Mucosa of gallbladder (tissue), 1 donor: Measurements from ENCODE around the gene WDR88. TPM values are rescaled to one million over a fixed set of nuclear protein-coding genes. Genes with fewer than 3 reads are reported as not detected.
"Not testable (repeated sequence)": the region's sequence is repeated elsewhere in the genome, so short reads cannot be mapped to it uniquely, and the experiment has no call there.

ENCODE experiments used
- DNase-seq: peaks from one replicate; pipeline ENCODE4 v3.0.0-alpha.2; 2020; ENCODE audit warnings: low spot score
- total RNA-seq: library from RNA; stranded (reverse); gene quantifications from one replicate; pipeline ENCODE4 v1.2.1, GENCODE V29; 2021
- donor health status: DM: no; HTN: no; CAD: no.

WDR88 gene
- total RNA-seq, 1 donor from 2014 or later: not detected

DNA sequence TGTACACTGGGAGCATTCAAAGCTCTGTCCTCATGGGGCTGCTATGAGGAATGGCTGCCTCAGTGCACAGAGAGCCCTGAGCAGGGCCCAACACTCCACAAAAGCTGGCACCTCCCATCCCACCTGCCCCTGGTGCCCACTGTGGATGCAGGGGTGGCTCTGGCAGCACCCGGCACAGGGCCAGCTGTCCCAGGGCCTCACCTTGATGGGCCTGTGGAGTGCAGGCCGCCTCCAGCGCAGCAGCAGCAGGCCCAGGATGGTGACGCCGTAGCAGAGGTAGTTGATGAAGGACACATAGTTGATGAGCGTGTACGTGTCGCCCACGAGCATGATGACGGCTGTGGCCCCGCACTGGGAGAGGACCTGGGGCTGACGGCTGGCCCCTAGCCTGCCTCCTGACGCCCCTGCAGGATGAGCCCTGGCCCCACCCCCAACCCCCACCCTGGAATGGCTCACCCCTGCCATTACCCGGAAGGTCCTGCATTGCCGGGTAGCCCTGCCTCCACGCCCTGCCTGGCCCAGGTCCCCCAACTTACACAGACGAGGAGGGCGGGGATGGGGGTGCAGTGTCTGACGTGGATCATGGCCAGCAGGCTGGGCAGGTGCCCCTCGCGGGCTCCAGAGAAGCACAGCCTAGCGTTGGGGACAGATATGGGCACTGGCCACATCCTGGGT, 78.5 kb downstream of the WDR88 start:
- DNase-seq: no peak

- DNase-seq: no peak
Measured at GRCh38 chr19:33211794-33212435, 80.0 kb downstream of the WDR88 start.

DNA sequence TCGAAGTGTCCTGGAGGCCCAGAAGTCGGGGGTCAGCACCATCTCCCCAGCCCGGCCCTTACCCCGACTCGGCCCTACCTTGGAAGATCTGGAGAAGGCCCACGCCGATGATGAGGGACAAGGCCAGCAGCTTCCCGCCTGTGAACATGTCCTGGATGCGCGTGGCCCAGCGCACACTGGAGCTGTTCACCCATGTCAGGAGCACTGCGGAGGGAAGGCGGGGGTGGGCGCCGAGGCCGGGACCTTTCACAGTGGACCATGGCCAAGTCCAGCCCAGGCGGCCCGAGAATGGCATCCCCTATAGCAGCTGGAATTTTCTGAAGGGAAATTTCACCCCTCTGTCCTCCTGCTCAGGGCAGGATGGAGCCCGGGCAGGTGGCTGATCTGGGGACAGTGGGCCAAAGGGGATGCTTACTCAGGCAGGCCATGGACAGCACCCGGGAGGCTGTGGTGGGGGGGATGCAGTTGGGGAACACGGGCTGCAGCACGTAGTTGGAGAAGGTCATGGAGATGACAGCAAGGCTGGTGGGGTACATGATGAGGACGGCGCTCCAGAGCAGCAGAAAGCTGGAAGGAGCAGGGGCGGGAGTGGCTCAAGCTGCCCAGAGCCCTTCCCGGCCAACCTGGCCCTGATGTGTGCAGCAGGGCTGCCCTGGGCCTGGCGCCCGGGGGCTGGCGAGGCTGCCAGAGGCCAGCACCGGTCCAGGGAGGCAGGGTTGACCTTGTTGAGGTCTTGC, 80.7 kb downstream of the WDR88 start:
- DNase-seq: no peak

GRCh38 chr19:33214596-33214995, 82.7 kb downstream of the WDR88 start:
- no peak for DNase-seq

GRCh38 chr19:33215438-33216197, 83.7 kb downstream of the WDR88 start:
- DNase-seq: no peak

GRCh38 chr19:33216198-33216830, 84.4 kb downstream of the WDR88 start:
- DNase-seq: no peak

DNA sequence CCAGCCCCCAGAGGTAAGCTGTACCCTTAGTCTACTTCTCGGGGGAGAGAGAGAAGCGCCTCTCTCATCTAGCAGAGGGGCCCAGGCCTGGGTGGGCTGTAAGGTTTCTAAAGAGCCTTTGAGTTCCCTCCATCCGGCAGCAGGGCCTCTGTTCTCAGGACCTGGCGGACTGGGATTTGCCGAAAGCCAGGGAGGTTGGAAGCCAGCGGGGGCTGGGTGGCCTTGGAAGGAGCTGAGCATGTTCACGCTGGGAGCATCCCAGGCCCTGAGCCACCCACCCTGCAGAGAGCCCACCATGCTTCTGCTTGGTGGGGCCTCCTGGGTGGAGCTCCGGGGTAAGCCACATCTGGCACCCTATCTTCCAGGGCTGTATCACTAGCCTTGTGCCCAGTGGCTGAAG, 86.0 kb downstream of the WDR88 start:
- DNase-seq: no peak

DNA sequence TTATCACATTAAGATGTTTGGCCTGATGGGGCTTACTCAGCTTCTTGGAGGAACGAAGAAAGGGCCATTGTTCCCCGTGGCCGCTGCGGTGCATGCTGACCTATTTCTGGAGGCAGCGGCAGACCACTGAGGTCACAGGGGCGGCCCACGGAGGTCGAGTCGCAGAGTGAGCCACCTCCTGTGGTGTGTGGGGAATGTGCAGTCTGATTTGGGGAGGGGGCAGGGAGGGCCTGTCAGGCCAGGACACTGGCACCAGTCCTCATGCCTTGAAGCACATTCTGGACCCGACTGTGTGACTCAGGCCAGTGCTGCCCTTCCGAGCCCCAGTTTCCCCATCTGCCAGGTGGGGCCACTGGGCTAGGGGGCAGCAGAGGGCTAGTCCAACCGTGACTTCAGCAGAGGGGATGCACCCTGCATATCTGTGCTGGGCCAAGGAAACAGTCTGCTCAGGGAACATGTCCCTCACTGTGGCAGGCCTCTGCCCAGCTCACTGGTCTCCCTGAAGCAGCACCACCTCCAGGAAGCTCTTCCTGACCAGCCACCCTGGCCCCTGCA, 87.4 kb downstream of the WDR88 start:
- no peak for DNase-seq

DNA sequence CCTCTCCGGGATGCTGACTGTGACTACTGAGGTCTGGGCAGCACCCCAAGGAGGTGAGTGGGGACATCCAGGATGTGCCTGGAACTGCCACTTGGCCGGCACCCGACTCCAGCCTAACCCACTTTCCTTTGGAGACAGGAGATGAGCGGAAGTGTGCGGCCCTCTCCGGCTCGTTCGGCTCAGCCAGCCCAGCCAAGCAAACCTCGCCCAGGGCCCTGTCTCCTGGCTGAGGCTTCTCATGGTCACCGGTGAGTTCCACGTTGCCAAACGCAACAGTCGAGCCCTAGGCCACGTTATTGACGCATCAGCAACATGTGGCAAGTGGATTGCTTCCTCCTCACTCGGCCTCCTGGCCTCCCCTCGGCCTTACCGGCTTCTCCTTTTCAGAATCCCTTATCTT, 88.2 kb downstream of the WDR88 start:
- no peak for DNase-seq

DNA sequence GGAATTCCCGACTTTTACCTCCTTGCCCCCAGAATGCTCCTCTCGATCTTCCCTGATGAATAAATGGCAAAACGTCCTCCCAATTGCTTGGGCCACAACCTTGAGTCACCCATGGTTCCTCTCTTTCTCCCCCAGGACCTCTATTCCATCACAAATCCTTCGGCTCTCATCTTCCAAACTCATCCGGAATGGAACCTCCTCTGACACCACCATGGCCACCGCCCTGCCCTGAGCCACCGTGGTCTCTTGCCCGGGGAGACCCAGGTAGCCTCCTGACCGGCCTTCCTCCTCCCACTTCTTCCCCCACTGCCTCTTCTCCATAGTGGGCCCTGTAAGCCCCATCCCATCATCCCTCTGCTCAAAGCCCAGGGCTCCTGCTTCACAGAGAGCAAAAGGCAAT, 88.8 kb downstream of the WDR88 start:
- DNase-seq: no peak

DNA sequence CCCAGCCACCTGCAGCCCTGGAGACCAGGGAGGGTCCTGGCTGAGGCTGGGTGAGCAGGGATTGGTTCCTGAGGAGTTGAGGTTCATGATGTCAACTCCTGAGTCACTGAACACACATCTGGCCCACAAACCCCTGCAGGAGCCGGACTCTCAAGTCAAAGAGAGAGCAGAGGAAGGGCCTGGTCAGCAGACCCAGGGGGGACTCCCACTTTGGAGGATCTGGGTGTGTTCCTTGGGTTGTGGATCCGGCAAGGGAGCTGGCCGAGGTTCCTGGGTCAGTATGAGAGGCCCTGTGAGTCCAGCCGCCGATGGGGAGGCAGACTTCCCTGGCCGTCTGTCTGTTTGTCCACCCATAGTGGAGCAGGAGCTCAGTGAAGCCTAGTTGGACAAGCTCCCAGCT, 89.7 kb downstream of the WDR88 start:
- DNase-seq: no peak

GRCh38 chr19:33222255-33222654, 90.3 kb downstream of the WDR88 start:
- not testable (repeated sequence) for DNase-seq

DNA sequence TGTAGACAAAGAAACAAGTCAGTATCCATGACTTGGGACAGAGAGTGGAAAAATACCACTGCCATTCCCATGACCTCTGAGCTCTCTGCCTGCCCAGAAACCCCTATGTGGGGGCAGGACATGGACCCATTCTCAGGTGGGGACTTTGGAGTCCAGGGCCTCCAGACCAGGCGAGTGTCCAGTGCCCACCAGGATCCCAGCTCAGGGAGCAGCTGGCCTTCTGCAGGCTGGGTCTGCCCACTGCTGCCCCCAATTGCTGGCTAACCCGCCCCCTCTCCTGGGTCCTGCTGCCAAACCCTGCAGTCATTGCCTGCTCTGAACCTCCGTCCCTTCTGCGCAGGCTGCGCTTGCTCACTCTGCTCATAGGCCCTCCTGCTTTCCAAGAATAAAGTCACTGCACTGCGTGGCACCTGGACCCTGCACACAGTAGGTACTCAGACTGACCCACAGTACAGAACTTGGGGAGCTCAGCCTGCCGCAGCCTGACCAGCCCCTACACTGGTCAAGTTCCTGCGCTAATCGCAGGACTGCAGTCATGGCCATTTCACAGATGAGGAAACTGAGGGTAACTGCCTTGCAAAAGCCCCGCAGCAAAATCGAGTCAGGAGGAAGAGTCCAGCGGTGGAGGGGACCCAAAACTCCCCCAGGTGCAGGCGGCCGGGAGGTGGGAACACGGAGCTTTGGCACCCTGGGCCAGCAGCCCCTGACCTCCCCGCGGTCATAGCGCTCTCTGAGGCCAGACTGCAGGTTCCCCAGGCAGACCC, 93.0 kb downstream of the WDR88 start:
- DNase-seq: no peak

Other genes with a start within 250 kb of the WDR88 start
- gene CEP89, start 160.2 kb upstream of the WDR88 start, total RNA-seq: 19.8 TPM
- gene FAAP24, start 159.9 kb upstream of the WDR88 start, total RNA-seq: 1.7 TPM
- gene RHPN2, start 67.2 kb upstream of the WDR88 start, total RNA-seq: 50.4 TPM
- gene GPATCH1, start 50.9 kb upstream of the WDR88 start, total RNA-seq: 7.6 TPM
- gene LRP3, start 62.2 kb downstream of the WDR88 start, total RNA-seq: 25.7 TPM
- gene SLC7A10, start 93.7 kb downstream of the WDR88 start, total RNA-seq: not detected
- 22.2 TPM for gene CEBPA, start 170.4 kb downstream of the WDR88 start, total RNA-seq
- gene CEBPG, start 241.6 kb downstream of the WDR88 start, total RNA-seq: 18.0 TPM